Gastroesophageal sphincter (tissue), 4 donors: ENCODE data around the gene ZFHX3. TPM values are rescaled to one million over a fixed set of nuclear protein-coding genes. Genes with fewer than 3 reads are reported as not detected.

Experiments
- ATAC-seq: fragments of 150-250 bp; one replicate; pipeline ENCODE4 v1.9.1; 2016; ENCODE audit warnings: mild to moderate bottlenecking, moderate library complexity
- H3K27ac ChIP-seq, 4 donors: fragments of 200-600 bp; sonication (generic) in 3 of 4; 1 replicate in 3 of 4; 2 replicates in 1 of 4; pipeline ENCODE4 v1.5.1; 2016 to 2019
- H3K27me3 ChIP-seq: fragments of 200-600 bp; sonication (generic); one replicate; pipeline ENCODE4 v1.5.1; 2019
- H3K36me3 ChIP-seq, 2 donors: fragments of 200-600 bp; sonication (generic); one replicate each; pipeline ENCODE4 v1.5.1; 2019; ENCODE audit warnings: control low read depth in 1 of 2
- H3K4me1 ChIP-seq, 3 donors: fragments of 200-600 bp; sonication (generic); 1 replicate in 2 of 3; 2 replicates in 1 of 3; pipeline ENCODE4 v1.5.1; 2016 to 2019; ENCODE audit warnings: control low read depth in 2 of 3
- H3K4me3 ChIP-seq, 2 donors: fragments of 200-600 bp; sonication (generic); one replicate each; pipeline ENCODE4 v1.5.1; 2019; ENCODE audit warnings: mild to moderate bottlenecking in 1 of 2, moderate library complexity in 1 of 2
- H3K9me3 ChIP-seq, 3 donors: fragments of 200-600 bp; sonication (generic); one replicate each; pipeline ENCODE4 v1.5.1; 2017 to 2019; ENCODE audit warnings: control low read depth in 2 of 3
- EP300 ChIP-seq: sonication (generic); formaldehyde crosslinking; IDR thresholded peaks from one replicate; pipeline ENCODE4 v1.6.1; 2017; ENCODE audit warnings: antibody characterized with exemption, mild to moderate bottlenecking
- POLR2A ChIP-seq, 2 donors: fragments of 450-650 bp; IDR thresholded peaks; one replicate each; pipeline ENCODE4 v1.6.1; 2017; ENCODE audit warnings: antibody characterized with exemption in 2 of 2, mild to moderate bottlenecking in 2 of 2, moderate library complexity in 1 of 2
- POLR2AphosphoS5 ChIP-seq: sonication (generic); formaldehyde crosslinking; IDR thresholded peaks from one replicate; pipeline ENCODE4 v1.6.1; 2017; ENCODE audit warnings: antibody characterized with exemption
- WGBS, 2 donors: methylation state at CpG; one replicate each; pipeline ENCODE4 v1.1.5; 2018; ENCODE audit warnings: low coverage in 1 of 2; 5-methylcytosine and 5-hydroxymethylcytosine counted together
- total RNA-seq, 4 donors: library from RNA; depleted of rRNA; stranded (reverse); fragments of >200 nt; gene quantifications; one replicate each; pipeline ENCODE4 v1.1.0, GENCODE V29; 2016
- TF ChIP-seq, protein P1 (sequence below), 4 experiments: fragments of 200-600 bp in 2 of 4; fragments of 450-650 bp in 2 of 4; sonication (generic) in 1 of 4; IDR thresholded peaks; one replicate each; pipeline ENCODE4 v1.5.1; 2017 to 2019; ENCODE audit warnings: antibody characterized with exemption in 4 of 4, mild to moderate bottlenecking in 2 of 4, moderate library complexity in 2 of 4

ZFHX3 gene
- total RNA-seq, 4 donors from 2014 or later = 24.0 to 47.1 (median 29.5) TPM

- Histone ChIP-seq H3K4me1 (no peaks in the 10 kb centered on the region), H3K4me3 (no peak overlapping the region), H3K9me3 (no peaks in the 10 kb centered on the region), H3K27me3 (no peaks in the 10 kb centered on the region), H3K36me3 (peaks cover 0 to 39% of the 10 kb centered on the region in 2 donors), H3K27ac (no peak overlapping the region)
- ATAC-seq = no peak
- no peak for TF ChIP-seq POLR2AphosphoS5
- no peak for TF ChIP-seq EP300
- no peak for TF ChIP-seq POLR2A (IDR thresholded peaks at IDR 0.05)
- TF ChIP-seq, protein P1, sequence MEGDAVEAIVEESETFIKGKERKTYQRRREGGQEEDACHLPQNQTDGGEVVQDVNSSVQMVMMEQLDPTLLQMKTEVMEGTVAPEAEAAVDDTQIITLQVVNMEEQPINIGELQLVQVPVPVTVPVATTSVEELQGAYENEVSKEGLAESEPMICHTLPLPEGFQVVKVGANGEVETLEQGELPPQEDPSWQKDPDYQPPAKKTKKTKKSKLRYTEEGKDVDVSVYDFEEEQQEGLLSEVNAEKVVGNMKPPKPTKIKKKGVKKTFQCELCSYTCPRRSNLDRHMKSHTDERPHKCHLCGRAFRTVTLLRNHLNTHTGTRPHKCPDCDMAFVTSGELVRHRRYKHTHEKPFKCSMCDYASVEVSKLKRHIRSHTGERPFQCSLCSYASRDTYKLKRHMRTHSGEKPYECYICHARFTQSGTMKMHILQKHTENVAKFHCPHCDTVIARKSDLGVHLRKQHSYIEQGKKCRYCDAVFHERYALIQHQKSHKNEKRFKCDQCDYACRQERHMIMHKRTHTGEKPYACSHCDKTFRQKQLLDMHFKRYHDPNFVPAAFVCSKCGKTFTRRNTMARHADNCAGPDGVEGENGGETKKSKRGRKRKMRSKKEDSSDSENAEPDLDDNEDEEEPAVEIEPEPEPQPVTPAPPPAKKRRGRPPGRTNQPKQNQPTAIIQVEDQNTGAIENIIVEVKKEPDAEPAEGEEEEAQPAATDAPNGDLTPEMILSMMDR (IDR thresholded peaks at IDR 0.05) = no peak
- 97 to 100% methylated on average over 2 to 11 of the region's 20 CpGs for WGBS, 2 donors
Measured at GRCh38 chr16:72960101-72960500, 87.8 kb downstream of the ZFHX3 start.

DNA sequence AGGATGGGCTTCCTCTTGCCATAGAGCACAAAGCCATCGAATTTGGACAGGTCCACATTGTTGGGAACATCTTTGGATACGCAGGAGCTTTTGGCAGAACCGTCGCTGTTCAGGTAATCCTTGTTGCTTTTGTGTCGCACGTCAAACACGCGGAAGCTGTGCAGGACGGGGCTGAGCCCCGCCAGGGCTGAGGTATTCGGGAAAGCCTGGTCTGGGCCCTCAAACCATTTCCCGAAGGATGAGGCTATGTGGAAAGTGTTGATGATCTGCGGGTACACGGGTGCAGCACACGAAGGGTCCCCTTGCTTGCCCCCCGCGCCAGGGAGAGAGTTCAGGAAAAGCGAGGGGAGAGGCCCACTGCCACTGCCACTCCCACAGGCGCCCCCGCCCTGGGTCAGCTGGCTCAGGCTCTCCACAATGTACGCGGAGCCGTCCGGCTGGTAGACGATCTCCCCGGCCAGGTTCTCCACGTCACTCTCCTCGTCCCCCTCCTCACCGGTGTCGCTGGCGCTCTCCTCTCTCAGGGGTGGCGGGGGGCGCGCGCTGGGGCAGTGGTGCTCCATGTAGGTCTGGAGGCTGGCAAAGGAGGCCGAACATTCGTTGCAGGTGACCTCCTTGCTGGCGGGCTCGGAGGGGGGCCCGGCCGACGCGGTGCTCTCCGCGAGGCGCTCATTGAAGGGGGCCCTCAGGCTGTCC is 88.5 kb downstream of the ZFHX3 start:
- H3K4me3 ChIP-seq = no peak overlapping the region
- no peaks in the 10 kb centered on the region for H3K27me3 ChIP-seq
- H3K9me3 ChIP-seq = no peaks in the 10 kb centered on the region
- peaks cover 0 to 4% (median 0%) of the 10 kb centered on the region in 3 donors for H3K4me1 ChIP-seq
- no peak overlapping the region for H3K27ac ChIP-seq
- 92% methylated on average over 4 of the region's 46 CpGs; no CpG with 5 or more reads in 1 of the 2 donors for WGBS, 2 donors
- TF ChIP-seq POLR2AphosphoS5 (no peak), EP300 (no peak), POLR2A (IDR thresholded peaks at IDR 0.05) (no peak)
- TF ChIP-seq, protein P1 (IDR thresholded peaks at IDR 0.05) = no peak
- ATAC-seq = no peak
- peaks cover 0 to 39% of the 10 kb centered on the region in 2 donors for H3K36me3 ChIP-seq

DNA sequence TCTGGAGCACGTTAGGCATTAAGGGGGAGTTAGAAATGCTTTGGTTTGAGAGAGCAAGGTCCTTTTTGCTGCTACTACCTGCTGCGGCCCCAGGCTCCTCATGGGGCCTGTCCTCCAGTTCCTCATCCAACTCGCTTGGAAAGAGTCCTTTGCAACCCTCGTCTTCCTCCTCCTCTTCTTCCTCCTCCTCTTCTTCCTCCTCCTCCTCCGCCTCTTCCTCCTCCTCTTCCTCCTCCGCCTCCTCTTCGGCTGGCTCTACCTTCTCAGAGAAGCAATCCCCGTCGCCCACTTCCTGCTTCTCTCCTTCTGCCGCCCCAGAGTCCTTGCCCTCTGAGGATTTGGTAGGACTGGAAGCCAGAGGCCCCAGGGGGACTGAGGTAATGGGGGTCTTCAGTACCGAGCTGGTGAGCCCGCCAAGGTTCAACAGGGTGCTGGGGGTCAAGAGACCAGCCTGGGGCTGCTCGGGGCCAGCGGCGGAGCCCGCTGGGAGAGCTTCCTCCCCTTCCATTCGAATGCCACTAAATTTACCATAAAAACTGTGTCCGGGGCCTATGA is 89.3 kb downstream of the ZFHX3 start:
- Histone ChIP-seq H3K4me3 (no peak overlapping the region), H3K9me3 (no peaks in the 10 kb centered on the region), H3K27ac (no peak overlapping the region), H3K27me3 (no peaks in the 10 kb centered on the region), H3K4me1 (peaks cover 0 to 8% (median 0%) of the 10 kb centered on the region in 3 donors), H3K36me3 (peaks cover 0 to 39% of the 10 kb centered on the region in 2 donors)
- no peak for ATAC-seq
- 86% methylated on average over 8 of the region's 18 CpGs; no CpG with 5 or more reads in 1 of the 2 donors for WGBS, 2 donors
- TF ChIP-seq POLR2A (IDR thresholded peaks at IDR 0.05) = no peak

DNA sequence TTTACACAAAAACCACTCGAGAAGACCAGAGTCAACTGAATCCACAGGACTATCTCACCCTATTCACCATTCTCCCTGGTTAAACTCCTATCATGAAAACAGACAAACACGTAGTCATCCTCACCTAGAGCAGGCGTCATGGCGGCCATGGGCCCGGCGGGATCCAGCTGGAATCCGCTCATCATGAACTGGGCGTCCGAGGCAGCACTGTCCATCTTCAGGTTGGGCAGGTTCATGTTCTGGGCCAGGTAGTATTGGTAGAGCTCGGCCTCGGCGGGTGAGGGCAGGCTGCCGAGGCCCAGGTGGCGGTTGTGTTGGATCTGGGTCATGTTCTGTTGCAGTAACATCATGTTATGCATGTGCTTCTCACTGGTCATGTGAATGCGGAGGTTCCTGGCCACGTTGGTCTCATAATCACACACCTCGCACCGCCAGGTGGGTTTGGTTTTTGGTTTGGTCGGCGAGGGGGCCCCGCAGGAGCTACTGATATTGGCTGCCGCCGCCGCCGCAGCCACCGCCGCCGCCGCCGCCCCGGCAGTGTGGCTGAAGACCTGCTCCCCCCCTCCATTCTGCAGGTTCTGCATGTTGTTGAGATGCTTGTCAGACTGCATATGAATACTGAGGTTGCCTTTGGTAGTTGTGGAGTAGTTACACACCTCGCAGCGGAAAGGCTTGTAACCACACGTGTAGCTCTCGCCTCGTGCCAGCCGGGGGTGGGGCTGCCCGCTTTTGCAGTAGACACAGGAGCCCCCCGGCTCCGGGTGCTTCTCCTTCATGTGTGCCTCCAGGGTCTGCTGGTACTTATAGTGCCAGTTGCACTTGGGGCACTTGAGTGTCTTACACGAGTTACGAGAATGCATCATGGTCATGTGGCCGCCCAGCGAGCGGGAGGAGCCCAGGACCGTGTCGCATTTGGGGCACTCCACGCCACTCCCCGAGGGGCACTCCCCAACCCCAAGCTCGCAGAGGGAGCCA is 90.3 kb downstream of the ZFHX3 start:
- H3K4me1 ChIP-seq = peaks cover 0 to 18% (median 0%) of the 10 kb centered on the region in 3 donors
- peaks cover 0 to 39% of the 10 kb centered on the region in 2 donors for H3K36me3 ChIP-seq
- H3K9me3 ChIP-seq = no peaks in the 10 kb centered on the region
- TF ChIP-seq POLR2A (IDR thresholded peaks at IDR 0.05) (no peak), POLR2AphosphoS5 (no peak), EP300 (no peak)
- TF ChIP-seq, protein P1 (IDR thresholded peaks at IDR 0.05) = no peak
- no peak for ATAC-seq
- H3K4me3 ChIP-seq = no peak overlapping the region
- H3K27me3 ChIP-seq = no peaks in the 10 kb centered on the region
- no peak overlapping the region for H3K27ac ChIP-seq
- 94 to 95% methylated on average over 8 to 19 of the region's 50 CpGs for WGBS, 2 donors
